ENCODE results near the gene NAPEPLD. TPM values are rescaled to one million over a fixed set of nuclear protein-coding genes. Genes with fewer than 3 reads are reported as not detected.
A peak's percentile ranks its signal among the peaks of the same experiment; 100 is the strongest.

Gene NAPEPLD
- total RNA-seq, 1 experiment from 2014 or later: 19.2 TPM

DNA sequence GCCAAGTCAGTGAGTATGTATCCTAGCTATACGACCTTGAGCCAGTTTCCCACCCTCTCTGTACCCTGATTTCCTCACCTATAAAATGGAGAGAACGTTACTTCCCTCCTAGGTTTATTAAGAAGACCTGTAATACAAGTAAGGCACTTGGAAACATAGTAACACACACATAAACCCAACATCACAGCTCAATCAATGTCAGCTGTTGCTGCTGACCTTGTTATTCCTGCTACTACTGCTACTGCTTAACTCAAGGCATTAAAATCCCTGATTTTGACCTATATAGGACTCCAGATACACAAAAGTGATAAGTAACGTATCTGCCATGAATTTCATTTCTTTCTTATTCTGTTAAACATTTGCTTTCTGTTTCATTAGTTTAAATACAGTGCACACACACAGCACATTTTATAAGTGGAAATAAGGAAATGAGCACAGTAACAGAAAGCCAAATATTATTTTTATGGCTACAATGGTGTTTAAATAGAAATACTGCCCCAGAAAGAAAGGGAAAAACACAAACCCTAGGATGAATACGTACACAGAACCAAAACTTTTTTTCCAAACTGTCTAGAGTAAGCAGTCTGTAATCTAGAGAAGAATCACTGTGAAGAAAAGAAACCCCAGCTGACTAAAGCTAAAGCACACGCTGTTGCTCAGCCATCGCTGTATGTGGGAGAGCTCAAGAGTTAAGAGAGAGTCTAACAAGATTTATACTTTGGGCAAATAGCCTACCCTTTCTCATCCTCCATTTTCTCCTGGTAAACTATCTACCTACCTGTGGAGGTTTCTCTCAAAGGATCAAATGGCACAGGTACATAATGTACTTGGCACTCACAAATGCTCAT, 19.0 kb downstream of the NAPEPLD start:
- no peaks in the 10 kb centered on the region for H3K9me3 ChIP-seq (ENCODE audit: control insufficient read depth, insufficient read depth, low read depth, low read length)
- no TSS peak for BruUV-seq (replicated peaks)
- no peaks in the 10 kb centered on the region for H3K27me3 ChIP-seq (ENCODE audit: control insufficient read depth, insufficient read depth, low read length)
- DNase-seq (ENCODE audit: low read depth, low spot score) (no peak), ATAC-seq (peak; percentile 27; the same call in 1 of the 2 replicates)
- TF ChIP-seq POLR2AphosphoS5 (IDR thresholded peaks at IDR 0.05; ENCODE audit: low read depth, low read length) (no peak), SIN3A (IDR thresholded peaks at IDR 0.05; ENCODE audit: borderline replicate concordance, insufficient read depth, low read depth, low read length) (no peak), TCF7L2 (IDR thresholded peaks at IDR 0.05; ENCODE audit: low read depth, low read length) (no peak)
- TF ChIP-seq, protein P1, sequence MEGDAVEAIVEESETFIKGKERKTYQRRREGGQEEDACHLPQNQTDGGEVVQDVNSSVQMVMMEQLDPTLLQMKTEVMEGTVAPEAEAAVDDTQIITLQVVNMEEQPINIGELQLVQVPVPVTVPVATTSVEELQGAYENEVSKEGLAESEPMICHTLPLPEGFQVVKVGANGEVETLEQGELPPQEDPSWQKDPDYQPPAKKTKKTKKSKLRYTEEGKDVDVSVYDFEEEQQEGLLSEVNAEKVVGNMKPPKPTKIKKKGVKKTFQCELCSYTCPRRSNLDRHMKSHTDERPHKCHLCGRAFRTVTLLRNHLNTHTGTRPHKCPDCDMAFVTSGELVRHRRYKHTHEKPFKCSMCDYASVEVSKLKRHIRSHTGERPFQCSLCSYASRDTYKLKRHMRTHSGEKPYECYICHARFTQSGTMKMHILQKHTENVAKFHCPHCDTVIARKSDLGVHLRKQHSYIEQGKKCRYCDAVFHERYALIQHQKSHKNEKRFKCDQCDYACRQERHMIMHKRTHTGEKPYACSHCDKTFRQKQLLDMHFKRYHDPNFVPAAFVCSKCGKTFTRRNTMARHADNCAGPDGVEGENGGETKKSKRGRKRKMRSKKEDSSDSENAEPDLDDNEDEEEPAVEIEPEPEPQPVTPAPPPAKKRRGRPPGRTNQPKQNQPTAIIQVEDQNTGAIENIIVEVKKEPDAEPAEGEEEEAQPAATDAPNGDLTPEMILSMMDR (IDR thresholded peaks at IDR 0.05): no peak
- TF ChIP-seq, protein P2, sequence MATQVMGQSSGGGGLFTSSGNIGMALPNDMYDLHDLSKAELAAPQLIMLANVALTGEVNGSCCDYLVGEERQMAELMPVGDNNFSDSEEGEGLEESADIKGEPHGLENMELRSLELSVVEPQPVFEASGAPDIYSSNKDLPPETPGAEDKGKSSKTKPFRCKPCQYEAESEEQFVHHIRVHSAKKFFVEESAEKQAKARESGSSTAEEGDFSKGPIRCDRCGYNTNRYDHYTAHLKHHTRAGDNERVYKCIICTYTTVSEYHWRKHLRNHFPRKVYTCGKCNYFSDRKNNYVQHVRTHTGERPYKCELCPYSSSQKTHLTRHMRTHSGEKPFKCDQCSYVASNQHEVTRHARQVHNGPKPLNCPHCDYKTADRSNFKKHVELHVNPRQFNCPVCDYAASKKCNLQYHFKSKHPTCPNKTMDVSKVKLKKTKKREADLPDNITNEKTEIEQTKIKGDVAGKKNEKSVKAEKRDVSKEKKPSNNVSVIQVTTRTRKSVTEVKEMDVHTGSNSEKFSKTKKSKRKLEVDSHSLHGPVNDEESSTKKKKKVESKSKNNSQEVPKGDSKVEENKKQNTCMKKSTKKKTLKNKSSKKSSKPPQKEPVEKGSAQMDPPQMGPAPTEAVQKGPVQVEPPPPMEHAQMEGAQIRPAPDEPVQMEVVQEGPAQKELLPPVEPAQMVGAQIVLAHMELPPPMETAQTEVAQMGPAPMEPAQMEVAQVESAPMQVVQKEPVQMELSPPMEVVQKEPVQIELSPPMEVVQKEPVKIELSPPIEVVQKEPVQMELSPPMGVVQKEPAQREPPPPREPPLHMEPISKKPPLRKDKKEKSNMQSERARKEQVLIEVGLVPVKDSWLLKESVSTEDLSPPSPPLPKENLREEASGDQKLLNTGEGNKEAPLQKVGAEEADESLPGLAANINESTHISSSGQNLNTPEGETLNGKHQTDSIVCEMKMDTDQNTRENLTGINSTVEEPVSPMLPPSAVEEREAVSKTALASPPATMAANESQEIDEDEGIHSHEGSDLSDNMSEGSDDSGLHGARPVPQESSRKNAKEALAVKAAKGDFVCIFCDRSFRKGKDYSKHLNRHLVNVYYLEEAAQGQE (IDR thresholded peaks at IDR 0.05; ENCODE audit: insufficient read depth in 1 of 2, low read depth in 2 of 2, low read length in 1 of 2): no peak
- no peak overlapping the region for H3K4me3 ChIP-seq (ENCODE audit: low read depth in 2 of 2, low read length in 2 of 2)
- intact Hi-C loops (cut with micrococcal nuclease; ENCODE audit: unreplicated experiment): no loop called here
- H3K4me1 ChIP-seq (ENCODE audit: control insufficient read depth, insufficient read depth, low read length): peaks cover 25% of the 10 kb centered on the region; the same call in 1 of the 2 replicates
- no peaks in the 10 kb centered on the region for H3K36me3 ChIP-seq (ENCODE audit: control insufficient read depth, insufficient read depth, low read length)
- in situ Hi-C loops (cut with HindIII; ENCODE audit: low pct_unique_long_range_greater_than_20kb, low sequenced_read_pairs): no loop called here
- CTCF ChIA-PET: no interaction called here
- POLR2A ChIA-PET: interaction anchor here (0.6 kb wide), 1 partner anchor 9 kb away, joined by 9 read pairs; no protein-coding TSS in a partner anchor
- peak overlapping the region; percentile 30; the same call in 1 of the 2 replicates for H3K27ac ChIP-seq (ENCODE audit: low read length)

DNA sequence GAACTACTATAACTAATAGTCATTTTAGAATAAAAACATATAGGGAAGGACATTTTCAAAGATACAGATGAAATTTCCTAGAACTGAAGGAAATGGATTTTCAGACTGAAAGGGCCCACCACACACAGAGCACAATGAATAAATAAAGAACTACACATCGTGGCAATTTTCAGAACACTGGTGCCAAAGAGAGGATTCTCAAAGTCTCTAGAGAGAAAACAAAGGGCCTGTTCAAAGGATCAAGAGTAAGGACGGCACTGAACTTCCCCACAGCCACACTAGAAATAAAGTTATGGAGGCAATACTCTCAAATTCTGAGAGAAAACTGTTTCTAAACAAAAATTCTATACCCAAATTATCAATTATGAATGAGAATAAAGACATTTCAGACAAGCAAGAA, 21.9 kb downstream of the NAPEPLD start:
- BruUV-seq (replicated peaks): no TSS peak
- ChIA-PET POLR2A (no interaction called here), CTCF (no interaction called here)
- H3K9me3 ChIP-seq (ENCODE audit: control insufficient read depth, insufficient read depth, low read depth, low read length): no peaks in the 10 kb centered on the region
- intact Hi-C loops (cut with micrococcal nuclease; ENCODE audit: unreplicated experiment) (no loop called here), in situ Hi-C loops (cut with HindIII; ENCODE audit: low pct_unique_long_range_greater_than_20kb, low sequenced_read_pairs) (no loop called here)
- ATAC-seq (no peak), DNase-seq (ENCODE audit: low read depth, low spot score) (no peak)
- H3K4me3 ChIP-seq (ENCODE audit: low read depth in 2 of 2, low read length in 2 of 2): no peak overlapping the region
- H3K27me3 ChIP-seq (ENCODE audit: control insufficient read depth, insufficient read depth, low read length): no peaks in the 10 kb centered on the region
- H3K27ac ChIP-seq (ENCODE audit: low read length): no peak overlapping the region
- H3K36me3 ChIP-seq (ENCODE audit: control insufficient read depth, insufficient read depth, low read length): 0 out of 2 replicates have a peak, but pooled peaks cover 2% of the 10 kb centered on the region
- TF ChIP-seq, protein P1 (IDR thresholded peaks at IDR 0.05): no peak
- no peak for TF ChIP-seq POLR2AphosphoS5 (IDR thresholded peaks at IDR 0.05; ENCODE audit: low read depth, low read length)
- TF ChIP-seq, protein P2 (IDR thresholded peaks at IDR 0.05; ENCODE audit: insufficient read depth in 1 of 2, low read depth in 2 of 2, low read length in 1 of 2): no peak
- TF ChIP-seq SIN3A (IDR thresholded peaks at IDR 0.05; ENCODE audit: borderline replicate concordance, insufficient read depth, low read depth, low read length): no peak
- no peak for TF ChIP-seq TCF7L2 (IDR thresholded peaks at IDR 0.05; ENCODE audit: low read depth, low read length)
- H3K4me1 ChIP-seq (ENCODE audit: control insufficient read depth, insufficient read depth, low read length): peaks cover 13% of the 10 kb centered on the region; the same call in 1 of the 2 replicates
